ENCODE results near the gene LBP.

DNA sequence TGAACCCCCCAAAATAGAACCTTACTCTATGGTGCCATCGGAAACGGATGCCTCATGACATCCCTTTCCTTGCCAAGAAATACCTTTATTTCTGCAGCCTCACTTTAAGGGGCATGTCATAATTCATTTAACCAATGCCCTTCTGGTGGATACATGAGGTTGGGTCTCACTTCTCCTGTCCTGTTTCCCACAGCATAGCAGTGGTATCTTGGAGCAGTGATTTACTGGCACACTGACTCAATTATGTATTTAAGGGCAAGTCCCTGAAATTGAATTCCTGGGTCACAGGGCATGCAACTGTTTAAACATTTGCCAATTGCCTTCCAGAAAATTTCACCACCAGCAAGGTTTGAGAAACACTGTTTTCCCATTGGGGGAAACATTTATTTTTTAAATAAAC lies 639 bp upstream of the LBP start:
- TF ChIP-seq, protein P1, sequence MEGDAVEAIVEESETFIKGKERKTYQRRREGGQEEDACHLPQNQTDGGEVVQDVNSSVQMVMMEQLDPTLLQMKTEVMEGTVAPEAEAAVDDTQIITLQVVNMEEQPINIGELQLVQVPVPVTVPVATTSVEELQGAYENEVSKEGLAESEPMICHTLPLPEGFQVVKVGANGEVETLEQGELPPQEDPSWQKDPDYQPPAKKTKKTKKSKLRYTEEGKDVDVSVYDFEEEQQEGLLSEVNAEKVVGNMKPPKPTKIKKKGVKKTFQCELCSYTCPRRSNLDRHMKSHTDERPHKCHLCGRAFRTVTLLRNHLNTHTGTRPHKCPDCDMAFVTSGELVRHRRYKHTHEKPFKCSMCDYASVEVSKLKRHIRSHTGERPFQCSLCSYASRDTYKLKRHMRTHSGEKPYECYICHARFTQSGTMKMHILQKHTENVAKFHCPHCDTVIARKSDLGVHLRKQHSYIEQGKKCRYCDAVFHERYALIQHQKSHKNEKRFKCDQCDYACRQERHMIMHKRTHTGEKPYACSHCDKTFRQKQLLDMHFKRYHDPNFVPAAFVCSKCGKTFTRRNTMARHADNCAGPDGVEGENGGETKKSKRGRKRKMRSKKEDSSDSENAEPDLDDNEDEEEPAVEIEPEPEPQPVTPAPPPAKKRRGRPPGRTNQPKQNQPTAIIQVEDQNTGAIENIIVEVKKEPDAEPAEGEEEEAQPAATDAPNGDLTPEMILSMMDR (IDR thresholded peaks at IDR 0.05) = no peak
- no peak for TF ChIP-seq POLR2A (IDR thresholded peaks at IDR 0.05)
